ENCODE data around the gene PHPT1. TPM values are rescaled to one million over a fixed set of nuclear protein-coding genes. Genes with fewer than 3 reads are reported as not detected.

The PHPT1 gene
- total and polyA plus RNA-seq, 2 of the 13 experiments (the other 11 are each of a cell fraction or from before 2014, with no cell fraction given), result 189 to 192 TPM

DNA sequence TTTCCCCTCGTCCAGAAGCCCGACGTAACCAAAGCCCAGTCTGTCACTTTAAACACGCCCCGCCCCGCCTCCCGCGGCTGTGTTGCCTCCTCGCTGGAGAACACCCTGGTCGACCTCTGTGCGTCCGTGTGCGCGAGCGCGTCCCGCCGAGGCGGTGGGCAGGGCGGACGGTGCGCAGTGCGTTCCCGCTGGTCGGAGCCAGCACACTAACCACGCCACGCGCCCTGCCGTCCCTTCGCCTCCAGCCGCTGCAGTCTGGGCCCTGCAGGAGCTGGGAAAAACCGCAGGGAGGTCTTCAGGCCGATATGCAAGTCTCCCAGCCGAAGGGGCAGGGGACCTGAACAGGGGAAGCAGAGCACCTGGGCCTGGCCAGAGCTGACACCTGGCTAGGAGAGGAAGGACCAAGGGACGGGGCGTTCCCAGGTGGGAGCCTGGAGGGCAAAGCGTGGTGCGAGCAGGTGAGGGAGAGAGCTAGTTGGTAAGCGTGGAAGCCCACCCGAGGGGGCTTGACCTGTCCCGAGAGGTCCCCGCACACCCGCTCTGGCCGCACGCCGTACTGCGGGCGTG, 1.3 kb upstream of the PHPT1 start (continued):
- TF ChIP-seq KAT7 (CRISPR knock-in tag; IDR thresholded peaks at IDR 0.05; ENCODE audit: borderline replicate concordance), result 0 out of 2 replicates have a peak, but pooled peaks have one; percentile 22
- TF ChIP-seq HMG20B (CRISPR knock-in tag; conservative IDR thresholded peaks at IDR 0.05), result no peak
- TF ChIP-seq SMARCE1 (IDR thresholded peaks at IDR 0.05; ENCODE audit: borderline replicate concordance), result no peak
- no peak for TF ChIP-seq CENPX (CRISPR knock-in tag; IDR thresholded peaks at IDR 0.05)
- no peak for TF ChIP-seq ZNF496 (CRISPR knock-in tag; IDR thresholded peaks at IDR 0.05; ENCODE audit: insufficient replicate concordance)
- no peak for TF ChIP-seq ZNF780A (CRISPR knock-in tag; IDR thresholded peaks at IDR 0.05)
- TF ChIP-seq ZNF777 (CRISPR knock-in tag; IDR thresholded peaks at IDR 0.05), result no peak; the same call in none of the 2 replicates
- TF ChIP-seq ZKSCAN8 (CRISPR knock-in tag; IDR thresholded peaks at IDR 0.05; ENCODE audit: borderline replicate concordance), result no peak
- TF ChIP-seq MAFF (IDR thresholded peaks at IDR 0.05; ENCODE audit: low read depth, low read length), result no peak
- no peak; the same call in 1 of the 2 replicates for TF ChIP-seq HDAC1 (CRISPR knock-in tag; IDR thresholded peaks at IDR 0.05)
- TF ChIP-seq KLF11 (CRISPR knock-in tag; IDR thresholded peaks at IDR 0.05), result no peak
- no peak for TF ChIP-seq ZNF616 (CRISPR knock-in tag; IDR thresholded peaks at IDR 0.05; ENCODE audit: low read depth)
- peak; percentile 28; the same call in 1 of the 2 replicates for TF ChIP-seq MXD4 (CRISPR knock-in tag; IDR thresholded peaks at IDR 0.05)
- no peak for TF ChIP-seq XRCC5 (optimal IDR thresholded peaks at IDR 0.05; ENCODE audit: low read length)
- TF ChIP-seq TAF1 (CRISPR knock-in tag; IDR thresholded peaks at IDR 0.05), result peak; percentile 86
- TF ChIP-seq ZFY (CRISPR knock-in tag; IDR thresholded peaks at IDR 0.05), result peak; percentile 53
- no peak for TF ChIP-seq IKZF4 (CRISPR knock-in tag; IDR thresholded peaks at IDR 0.05; ENCODE audit: borderline replicate concordance, low read depth, not compliant biosample characterization)
- TF ChIP-seq HNRNPL (IDR thresholded peaks at IDR 0.05; ENCODE audit: low read depth, low read length), result 0 out of 2 replicates have a peak, but pooled peaks have one; percentile 16
- TF ChIP-seq ZFP36L1 (CRISPR knock-in tag; IDR thresholded peaks at IDR 0.05), result peak; percentile 40
- peak; percentile 66; the same call in 1 of the 2 replicates for TF ChIP-seq ZNF160 (CRISPR knock-in tag; IDR thresholded peaks at IDR 0.05)
- no peak for TF ChIP-seq RFX3 (CRISPR knock-in tag; IDR thresholded peaks at IDR 0.05)
- no peak for TF ChIP-seq ZNF670 (CRISPR knock-in tag; IDR thresholded peaks at IDR 0.05; ENCODE audit: borderline replicate concordance)
- TF ChIP-seq, protein P1, sequence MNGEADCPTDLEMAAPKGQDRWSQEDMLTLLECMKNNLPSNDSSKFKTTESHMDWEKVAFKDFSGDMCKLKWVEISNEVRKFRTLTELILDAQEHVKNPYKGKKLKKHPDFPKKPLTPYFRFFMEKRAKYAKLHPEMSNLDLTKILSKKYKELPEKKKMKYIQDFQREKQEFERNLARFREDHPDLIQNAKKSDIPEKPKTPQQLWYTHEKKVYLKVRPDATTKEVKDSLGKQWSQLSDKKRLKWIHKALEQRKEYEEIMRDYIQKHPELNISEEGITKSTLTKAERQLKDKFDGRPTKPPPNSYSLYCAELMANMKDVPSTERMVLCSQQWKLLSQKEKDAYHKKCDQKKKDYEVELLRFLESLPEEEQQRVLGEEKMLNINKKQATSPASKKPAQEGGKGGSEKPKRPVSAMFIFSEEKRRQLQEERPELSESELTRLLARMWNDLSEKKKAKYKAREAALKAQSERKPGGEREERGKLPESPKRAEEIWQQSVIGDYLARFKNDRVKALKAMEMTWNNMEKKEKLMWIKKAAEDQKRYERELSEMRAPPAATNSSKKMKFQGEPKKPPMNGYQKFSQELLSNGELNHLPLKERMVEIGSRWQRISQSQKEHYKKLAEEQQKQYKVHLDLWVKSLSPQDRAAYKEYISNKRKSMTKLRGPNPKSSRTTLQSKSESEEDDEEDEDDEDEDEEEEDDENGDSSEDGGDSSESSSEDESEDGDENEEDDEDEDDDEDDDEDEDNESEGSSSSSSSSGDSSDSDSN (CRISPR knock-in tag; IDR thresholded peaks at IDR 0.05), result peak; percentile 92
- no peak for TF ChIP-seq CEBPB (IDR thresholded peaks at IDR 0.05; ENCODE audit: borderline replicate concordance, low read depth, low read length)
- no peak for TF ChIP-seq RFX5 (IDR thresholded peaks at IDR 0.05; ENCODE audit: low read depth, low read length)
- TF ChIP-seq, protein P2, sequence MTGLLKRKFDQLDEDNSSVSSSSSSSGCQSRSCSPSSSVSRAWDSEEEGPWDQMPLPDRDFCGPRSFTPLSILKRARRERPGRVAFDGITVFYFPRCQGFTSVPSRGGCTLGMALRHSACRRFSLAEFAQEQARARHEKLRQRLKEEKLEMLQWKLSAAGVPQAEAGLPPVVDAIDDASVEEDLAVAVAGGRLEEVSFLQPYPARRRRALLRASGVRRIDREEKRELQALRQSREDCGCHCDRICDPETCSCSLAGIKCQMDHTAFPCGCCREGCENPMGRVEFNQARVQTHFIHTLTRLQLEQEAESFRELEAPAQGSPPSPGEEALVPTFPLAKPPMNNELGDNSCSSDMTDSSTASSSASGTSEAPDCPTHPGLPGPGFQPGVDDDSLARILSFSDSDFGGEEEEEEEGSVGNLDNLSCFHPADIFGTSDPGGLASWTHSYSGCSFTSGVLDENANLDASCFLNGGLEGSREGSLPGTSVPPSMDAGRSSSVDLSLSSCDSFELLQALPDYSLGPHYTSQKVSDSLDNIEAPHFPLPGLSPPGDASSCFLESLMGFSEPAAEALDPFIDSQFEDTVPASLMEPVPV (CRISPR knock-in tag; IDR thresholded peaks at IDR 0.05), result peak; percentile 92
- TF ChIP-seq, protein P3, sequence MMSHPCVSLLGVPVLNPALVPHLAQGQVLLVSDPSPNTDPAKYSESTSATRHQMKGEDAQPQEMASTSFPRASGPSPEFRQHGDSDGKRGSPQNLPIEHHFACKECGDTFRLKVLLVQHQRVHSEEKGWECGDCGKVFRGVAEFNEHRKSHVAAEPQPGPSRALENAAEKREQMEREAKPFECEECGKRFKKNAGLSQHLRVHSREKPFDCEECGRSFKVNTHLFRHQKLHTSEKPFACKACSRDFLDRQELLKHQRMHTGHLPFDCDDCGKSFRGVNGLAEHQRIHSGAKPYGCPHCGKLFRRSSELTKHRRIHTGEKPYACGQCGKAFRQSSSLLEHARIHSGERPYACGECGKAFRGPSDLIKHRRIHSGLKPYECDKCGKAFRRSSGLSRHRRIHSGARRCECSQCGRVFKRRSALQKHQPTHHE (CRISPR knock-in tag; IDR thresholded peaks at IDR 0.05; ENCODE audit: borderline replicate concordance), result no peak

Data from HepG2 (cell line).